Right atrium auricular region (tissue), 2 donors: ENCODE results near the gene CNPPD1. TPM values are rescaled to one million over a fixed set of nuclear protein-coding genes. Genes with fewer than 3 reads are reported as not detected.

Experiments
- DNase-seq: peaks from one replicate; pipeline ENCODE4 v3.0.0-alpha.2; 2019; ENCODE audit warnings: low spot score
- H3K27ac ChIP-seq, 2 donors: fragments of 200-600 bp; sonication (generic); 1 replicate in 1 of 2; 2 replicates in 1 of 2; pipeline ENCODE4 v1.5.1; 2016 to 2019
- H3K27me3 ChIP-seq, 2 donors: fragments of 200-600 bp; sonication (generic); one replicate each; pipeline versions ENCODE4 v1.5.1 to v1.6.0; 2017 to 2019
- H3K36me3 ChIP-seq: fragments of 200-600 bp; sonication (generic); one replicate; pipeline ENCODE4 v1.5.1; 2016
- H3K4me1 ChIP-seq, 2 donors: fragments of 200-600 bp; sonication (generic); one replicate each; pipeline versions ENCODE4 v1.5.1 to v1.6.0; 2017 to 2019
- H3K4me3 ChIP-seq, 2 donors: fragments of 200-600 bp; sonication (generic); 1 replicate in 1 of 2; 2 replicates in 1 of 2; pipeline ENCODE4 v1.5.1; 2017 to 2019; ENCODE audit warnings: mild to moderate bottlenecking in 1 of 2, moderate library complexity in 1 of 2
- H3K9me3 ChIP-seq, 2 donors: fragments of 200-600 bp; sonication (generic); one replicate each; pipeline ENCODE4 v1.5.1; 2019
- CTCF ChIP-seq, 2 donors: fragments of 200-600 bp; sonication (generic); IDR thresholded peaks; one replicate each; pipeline ENCODE4 v1.5.1; 2019; ENCODE audit warnings: antibody characterized with exemption in 2 of 2
- total RNA-seq, 2 donors: library from RNA; depleted of rRNA; stranded (reverse); fragments of >200 nt; gene quantifications; one replicate each; pipeline ENCODE4 v1.1.0, GENCODE V29; 2016

The CNPPD1 gene
- total RNA-seq, 2 donors from 2014 or later = 32.4 to 42.3 TPM

DNA sequence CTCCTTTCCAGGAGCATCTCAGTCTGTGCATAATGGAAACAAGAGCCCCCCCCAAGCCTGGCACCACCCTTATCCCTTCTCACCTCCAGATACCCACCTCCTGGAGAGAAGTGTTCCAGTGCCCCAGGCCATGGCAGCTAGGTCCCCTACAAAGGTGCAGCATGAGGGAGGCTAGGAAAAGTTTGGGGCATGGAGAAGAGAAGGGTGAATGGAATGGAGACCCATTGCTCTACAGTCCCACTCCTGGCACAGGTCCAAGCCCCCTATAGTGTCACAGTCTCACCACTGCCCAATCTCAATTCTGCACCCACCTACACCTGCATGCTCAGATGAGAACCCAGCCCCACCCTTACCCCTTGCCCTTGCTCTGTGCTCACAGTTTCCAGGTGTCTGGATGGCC, 7.8 kb downstream of the CNPPD1 start:
- no peak for TF ChIP-seq CTCF (IDR thresholded peaks at IDR 0.05)
- DNase-seq = no peak
- Histone ChIP-seq H3K27me3 (no peaks in the 10 kb centered on the region), H3K9me3 (no peaks in the 10 kb centered on the region), H3K36me3 (peaks cover 16% of the 10 kb centered on the region), H3K4me3 (no peak overlapping the region), H3K27ac (no peak overlapping the region), H3K4me1 (peaks cover 0 to 13% of the 10 kb centered on the region in 2 donors)

DNA sequence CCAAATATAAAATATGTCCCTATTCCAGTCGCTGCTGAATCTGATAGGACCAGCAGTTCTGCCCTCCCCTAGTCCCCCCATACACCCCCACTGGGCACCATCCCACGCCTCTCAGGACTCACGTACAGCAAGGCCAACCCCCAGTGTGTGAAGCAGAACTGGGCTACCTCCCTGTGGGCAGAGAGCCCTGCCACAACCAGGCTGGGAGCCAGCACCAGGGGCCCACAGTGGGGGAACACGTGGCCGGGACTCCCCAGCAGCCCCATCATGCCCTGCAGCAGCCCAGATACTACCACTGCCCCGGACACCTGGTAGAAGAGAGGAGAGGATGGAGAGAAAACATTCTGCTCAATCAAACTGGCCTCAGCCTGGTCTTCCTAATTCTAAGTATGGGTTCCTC, 8.2 kb downstream of the CNPPD1 start:
- no peaks in the 10 kb centered on the region for H3K9me3 ChIP-seq
- H3K27ac ChIP-seq = no peak overlapping the region
- H3K4me3 ChIP-seq = no peak overlapping the region
- DNase-seq = no peak
- TF ChIP-seq CTCF (IDR thresholded peaks at IDR 0.05) = no peak
- H3K4me1 ChIP-seq = peaks cover 0 to 13% of the 10 kb centered on the region in 2 donors
- peaks cover 12% of the 10 kb centered on the region for H3K36me3 ChIP-seq
- H3K27me3 ChIP-seq = no peaks in the 10 kb centered on the region

DNA sequence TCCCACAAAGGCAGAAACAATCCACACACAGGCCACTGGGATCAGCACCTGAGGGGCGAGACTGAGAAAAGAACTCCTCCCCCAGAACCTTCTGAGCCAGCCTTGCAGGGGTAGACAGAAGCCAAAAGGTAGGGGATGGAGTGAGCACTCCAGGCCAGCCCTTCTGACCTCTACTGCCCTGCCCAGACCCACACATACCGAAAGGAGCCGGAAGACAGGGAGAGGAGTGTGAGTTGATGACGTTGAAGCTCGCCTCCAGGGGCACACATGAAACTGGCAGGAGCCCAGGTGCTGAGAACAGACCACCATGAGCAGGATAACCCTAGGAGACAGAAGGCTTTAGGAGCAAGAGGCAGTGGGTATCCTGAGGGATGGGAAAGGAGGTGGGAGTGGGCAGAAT, 8.7 kb downstream of the CNPPD1 start:
- H3K4me1 ChIP-seq = peaks cover 0 to 13% of the 10 kb centered on the region in 2 donors
- peaks cover 6% of the 10 kb centered on the region for H3K36me3 ChIP-seq
- DNase-seq = no peak
- TF ChIP-seq CTCF (IDR thresholded peaks at IDR 0.05) = no peak
- no peak overlapping the region for H3K4me3 ChIP-seq
- H3K27me3 ChIP-seq = no peaks in the 10 kb centered on the region
- H3K27ac ChIP-seq = no peak overlapping the region
- H3K9me3 ChIP-seq = no peaks in the 10 kb centered on the region

- no peak overlapping the region for H3K27ac ChIP-seq
- TF ChIP-seq CTCF (IDR thresholded peaks at IDR 0.05) = no peak
Measured at GRCh38 chr2:219165058-219165911, 11.4 kb downstream of the CNPPD1 start.

GRCh38 chr2:219163156-219163555, 13.6 kb downstream of the CNPPD1 start:
- TF ChIP-seq CTCF (IDR thresholded peaks at IDR 0.05) = no peak
- H3K9me3 ChIP-seq = no peaks in the 10 kb centered on the region
- H3K36me3 ChIP-seq = no peaks in the 10 kb centered on the region
- H3K4me3 ChIP-seq = no peak overlapping the region
- no peak overlapping the region for H3K27ac ChIP-seq
- DNase-seq = no peak
- no peaks in the 10 kb centered on the region for H3K27me3 ChIP-seq
- H3K4me1 ChIP-seq = peaks cover 0 to 13% of the 10 kb centered on the region in 2 donors

More at GRCh38 chr2:219165058-219165911, 11.4 kb downstream of the CNPPD1 start:
- Histone ChIP-seq H3K4me3 (no peak overlapping the region), H3K4me1 (peaks cover 0 to 8% of the 10 kb centered on the region in 2 donors), H3K9me3 (no peaks in the 10 kb centered on the region), H3K36me3 (no peaks in the 10 kb centered on the region), H3K27me3 (no peaks in the 10 kb centered on the region)
- no peak for DNase-seq
